Esophagus squamous epithelium (tissue), 5 donors: ENCODE results near the gene PLCB4. TPM values are rescaled to one million over a fixed set of nuclear protein-coding genes. Genes with fewer than 3 reads are reported as not detected.

ENCODE experiments used
- DNase-seq: peaks from one replicate; lab custom pipeline; 2025; lab: John Stamatoyannopoulos, UW
- H3K27ac ChIP-seq, 4 donors: fragments of 200-600 bp; sonication (generic); one replicate each; pipeline ENCODE4 v1.5.1; 2016 to 2019; ENCODE audit warnings: mild to moderate bottlenecking in 1 of 4
- H3K27me3 ChIP-seq, 4 donors: fragments of 200-600 bp; sonication (generic); 1 replicate in 3 of 4; 2 replicates in 1 of 4; pipeline versions ENCODE4 v1.5.1 to v1.6.0; 2017 to 2021; ENCODE audit warnings: antibody characterized with exemption in 1 of 4
- H3K36me3 ChIP-seq, 3 donors: fragments of 200-600 bp; sonication (generic); one replicate each; pipeline ENCODE4 v1.5.1; 2016 to 2019
- H3K4me1 ChIP-seq, 3 donors: fragments of 200-600 bp; sonication (generic); one replicate each; pipeline ENCODE4 v1.5.1; 2017 to 2019
- H3K4me3 ChIP-seq, 4 donors: fragments of 200-600 bp; sonication (generic); 1 replicate in 3 of 4; 2 replicates in 1 of 4; pipeline ENCODE4 v1.5.1; 2016 to 2019; ENCODE audit warnings: mild to moderate bottlenecking in 2 of 4, moderate library complexity in 1 of 4
- H3K9me3 ChIP-seq, 3 donors: fragments of 200-600 bp; sonication (generic); one replicate each; pipeline ENCODE4 v1.5.1; 2016 to 2019
- POLR2A ChIP-seq, 4 donors: fragments of 450-650 bp; IDR thresholded peaks; one replicate each; pipeline ENCODE4 v1.6.1; 2017; ENCODE audit warnings: antibody characterized with exemption in 4 of 4, mild to moderate bottlenecking in 4 of 4, moderate library complexity in 3 of 4
- WGBS, 2 donors: methylation state at CpG; one replicate each; pipeline ENCODE4 v1.1.5; 2018; 5-methylcytosine and 5-hydroxymethylcytosine counted together
- intact Hi-C: fragments of 100-400 bp; cut with DNase I; formaldehyde crosslinking; loops from one replicate; pipeline ENCODE4 v1.15.0; 2022
- total RNA-seq, 4 donors: library from RNA; depleted of rRNA; stranded (reverse); fragments of >200 nt; gene quantifications; one replicate each; pipeline ENCODE4 v1.1.0, GENCODE V29; 2016
- TF ChIP-seq, protein P1 (sequence below), 6 experiments: fragments of 450-650 bp in 4 of 6; fragments of 200-600 bp in 2 of 6; sonication (generic) in 2 of 6; IDR thresholded peaks; one replicate each; pipeline ENCODE4 v1.5.1; 2016 to 2019; ENCODE audit warnings: antibody characterized with exemption in 6 of 6, mild to moderate bottlenecking in 4 of 6, moderate library complexity in 4 of 6
- donor health status: DM: yes; HTN: yes; CAD: no.

The PLCB4 gene
- total RNA-seq, 4 donors from 2014 or later: 1.1 to 13.7 (median 2.8) TPM

DNA sequence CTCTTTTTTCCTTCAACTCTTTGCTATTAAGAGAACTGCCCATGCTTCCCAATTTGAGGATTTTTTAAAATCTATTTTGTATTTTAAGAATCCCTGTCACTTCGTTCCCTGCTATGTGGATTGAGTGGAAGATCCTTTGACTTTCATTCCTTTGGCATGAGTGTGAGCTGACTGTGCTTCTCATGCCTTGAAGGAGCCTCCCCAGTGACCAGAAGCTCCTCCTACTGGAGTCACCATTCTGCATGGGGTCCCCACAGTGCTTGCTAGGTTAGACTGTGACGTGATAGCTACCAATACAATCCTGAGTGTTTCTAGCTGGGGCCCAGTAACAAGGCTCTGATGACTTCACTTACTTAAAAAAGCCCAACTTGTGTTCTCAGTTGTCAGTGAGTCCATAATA is 341.1 kb downstream of the PLCB4 start:
- Histone ChIP-seq H3K27ac (no peak overlapping the region), H3K4me1 (no peaks in the 10 kb centered on the region), H3K9me3 (no peaks in the 10 kb centered on the region), H3K27me3 (no peaks in the 10 kb centered on the region), H3K36me3 (no peaks in the 10 kb centered on the region), H3K4me3 (no peak overlapping the region)
- intact Hi-C loops: loop anchor here (5.0 kb wide), 1 partner anchor 202 kb away; no protein-coding TSS in a partner anchor
- WGBS, 2 donors: 49 to 75% methylated on average over 2 of the region's 2 CpGs
- TF ChIP-seq, protein P1, sequence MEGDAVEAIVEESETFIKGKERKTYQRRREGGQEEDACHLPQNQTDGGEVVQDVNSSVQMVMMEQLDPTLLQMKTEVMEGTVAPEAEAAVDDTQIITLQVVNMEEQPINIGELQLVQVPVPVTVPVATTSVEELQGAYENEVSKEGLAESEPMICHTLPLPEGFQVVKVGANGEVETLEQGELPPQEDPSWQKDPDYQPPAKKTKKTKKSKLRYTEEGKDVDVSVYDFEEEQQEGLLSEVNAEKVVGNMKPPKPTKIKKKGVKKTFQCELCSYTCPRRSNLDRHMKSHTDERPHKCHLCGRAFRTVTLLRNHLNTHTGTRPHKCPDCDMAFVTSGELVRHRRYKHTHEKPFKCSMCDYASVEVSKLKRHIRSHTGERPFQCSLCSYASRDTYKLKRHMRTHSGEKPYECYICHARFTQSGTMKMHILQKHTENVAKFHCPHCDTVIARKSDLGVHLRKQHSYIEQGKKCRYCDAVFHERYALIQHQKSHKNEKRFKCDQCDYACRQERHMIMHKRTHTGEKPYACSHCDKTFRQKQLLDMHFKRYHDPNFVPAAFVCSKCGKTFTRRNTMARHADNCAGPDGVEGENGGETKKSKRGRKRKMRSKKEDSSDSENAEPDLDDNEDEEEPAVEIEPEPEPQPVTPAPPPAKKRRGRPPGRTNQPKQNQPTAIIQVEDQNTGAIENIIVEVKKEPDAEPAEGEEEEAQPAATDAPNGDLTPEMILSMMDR (IDR thresholded peaks at IDR 0.05): no peak
- TF ChIP-seq POLR2A (IDR thresholded peaks at IDR 0.05): no peak
- DNase-seq: no peak

DNA sequence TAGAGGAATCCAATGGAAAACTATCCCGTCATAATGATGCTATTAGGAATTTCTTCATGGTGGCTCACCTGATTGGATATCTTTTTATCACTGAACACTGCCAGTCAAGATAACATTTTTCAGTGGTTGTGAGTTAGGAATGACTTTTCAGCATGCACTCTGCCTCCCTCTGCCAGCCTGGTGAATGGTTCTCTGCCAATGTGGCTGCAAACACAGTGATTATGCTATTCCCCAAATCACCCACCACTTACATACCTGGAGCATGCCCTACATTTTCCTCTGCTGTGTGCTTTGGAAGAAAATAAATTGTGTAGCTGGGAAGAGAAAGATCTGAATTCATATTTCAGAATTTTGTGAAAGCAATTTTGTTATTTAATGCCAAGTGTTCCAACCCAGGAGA is 342.9 kb downstream of the PLCB4 start:
- DNase-seq: no peak
- Histone ChIP-seq H3K27me3 (no peaks in the 10 kb centered on the region), H3K9me3 (no peaks in the 10 kb centered on the region), H3K36me3 (no peaks in the 10 kb centered on the region), H3K4me3 (no peak overlapping the region), H3K4me1 (no peaks in the 10 kb centered on the region), H3K27ac (no peak overlapping the region)
- intact Hi-C loops: no loop called here
- 64 to 76% methylated on average over 1 of the region's 1 CpG for WGBS, 2 donors
- TF ChIP-seq, protein P1 (IDR thresholded peaks at IDR 0.05): no peak
- no peak for TF ChIP-seq POLR2A (IDR thresholded peaks at IDR 0.05)

DNA sequence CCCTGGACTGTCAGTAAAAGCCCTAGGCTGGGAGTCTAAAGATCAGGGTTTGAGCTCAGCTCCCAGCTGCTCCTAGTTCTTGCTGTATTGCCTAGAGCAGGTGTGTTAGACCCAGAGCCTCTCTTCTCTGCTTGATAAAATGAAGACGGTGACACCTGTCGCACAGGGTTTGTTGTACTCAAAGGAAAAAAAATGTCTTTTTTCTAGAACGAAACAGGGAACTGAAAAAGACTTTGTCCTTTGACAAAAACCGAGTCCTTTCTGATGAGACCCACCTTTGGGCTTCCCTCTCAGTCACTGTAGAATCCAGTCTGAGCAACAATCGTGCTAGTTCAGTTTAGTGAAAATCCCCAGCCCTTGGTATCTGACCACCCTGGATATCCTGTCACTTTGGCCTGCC is 343.4 kb downstream of the PLCB4 start:
- TF ChIP-seq, protein P1 (IDR thresholded peaks at IDR 0.05): no peak
- no peak for TF ChIP-seq POLR2A (IDR thresholded peaks at IDR 0.05)
- WGBS, 2 donors: 68 to 81% methylated on average over 3 to 5 of the region's 5 CpGs
- intact Hi-C loops: no loop called here

DNA sequence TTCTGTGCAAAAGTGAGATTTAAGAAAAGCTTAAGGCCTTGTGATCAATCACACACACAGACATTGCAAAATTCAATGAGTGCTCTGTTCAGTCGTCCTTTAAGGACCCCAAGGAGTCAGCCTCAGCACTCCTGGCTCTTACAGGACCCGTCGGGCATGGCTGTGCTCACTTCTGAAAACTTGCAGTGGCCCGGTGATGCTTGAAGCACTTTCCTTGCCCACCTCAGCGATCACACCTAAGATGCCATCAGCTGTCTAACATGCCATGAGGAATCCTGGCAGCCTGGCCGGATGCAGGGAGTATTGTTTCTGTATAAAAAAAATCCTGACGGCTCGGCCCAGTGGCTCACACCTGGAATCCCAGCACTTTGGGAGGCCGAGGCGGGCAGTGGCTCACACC is 344.1 kb downstream of the PLCB4 start:
- H3K27ac ChIP-seq: no peak overlapping the region
- no peak overlapping the region for H3K4me3 ChIP-seq
- TF ChIP-seq POLR2A (IDR thresholded peaks at IDR 0.05): no peak
- TF ChIP-seq, protein P1 (IDR thresholded peaks at IDR 0.05): no peak
- H3K36me3 ChIP-seq: no peaks in the 10 kb centered on the region
- no peaks in the 10 kb centered on the region for H3K4me1 ChIP-seq
- DNase-seq: no peak
- intact Hi-C loops: no loop called here
- 80 to 83% methylated on average over 3 to 9 of the region's 10 CpGs for WGBS, 2 donors
- no peaks in the 10 kb centered on the region for H3K9me3 ChIP-seq
- H3K27me3 ChIP-seq: no peaks in the 10 kb centered on the region

More for the DNA sequence above, 343.4 kb downstream of the PLCB4 start:
- Histone ChIP-seq H3K27ac (no peak overlapping the region), H3K4me1 (no peaks in the 10 kb centered on the region), H3K36me3 (no peaks in the 10 kb centered on the region), H3K4me3 (no peak overlapping the region), H3K9me3 (no peaks in the 10 kb centered on the region), H3K27me3 (no peaks in the 10 kb centered on the region)
- DNase-seq: no peak

DNA sequence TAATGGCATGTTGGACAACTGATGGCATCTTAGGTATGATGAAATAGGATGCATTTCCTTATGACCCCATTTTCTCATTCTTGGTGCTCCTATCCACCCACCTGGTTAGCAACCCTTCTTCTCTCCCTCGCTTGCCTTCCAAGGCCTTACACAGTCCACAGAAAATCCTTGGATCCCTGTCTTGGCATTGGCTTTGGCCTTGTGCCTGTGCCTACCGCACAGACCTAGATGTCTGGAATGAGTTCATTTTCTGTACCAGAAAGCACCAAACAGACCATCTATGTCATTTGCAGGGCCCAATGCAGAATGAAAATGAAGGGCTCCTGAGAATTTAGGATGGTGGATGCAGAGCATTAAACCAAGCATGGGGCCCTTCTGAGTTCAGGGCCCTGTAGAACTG is 346.5 kb downstream of the PLCB4 start:
- peaks cover 0 to 6% (median 0%) of the 10 kb centered on the region in 3 donors for H3K36me3 ChIP-seq
- H3K4me3 ChIP-seq: no peak overlapping the region
- H3K27ac ChIP-seq: no peak overlapping the region
- intact Hi-C loops: no loop called here
- 73 to 77% methylated on average over 2 of the region's 2 CpGs for whole genome bisulfite sequencing, 2 donors
- TF ChIP-seq POLR2A (IDR thresholded peaks at IDR 0.05): no peak
- TF ChIP-seq, protein P1 (IDR thresholded peaks at IDR 0.05): no peak
- no peaks in the 10 kb centered on the region for H3K9me3 ChIP-seq
- H3K27me3 ChIP-seq: no peaks in the 10 kb centered on the region
- H3K4me1 ChIP-seq: no peaks in the 10 kb centered on the region
- DNase-seq: no peak
